ENCODE data around the gene MIEN1.
"Not testable (repeated sequence)": the region's sequence is repeated elsewhere in the genome, so short reads cannot be mapped to it uniquely, and the experiment has no call there.

Gene MIEN1

DNA sequence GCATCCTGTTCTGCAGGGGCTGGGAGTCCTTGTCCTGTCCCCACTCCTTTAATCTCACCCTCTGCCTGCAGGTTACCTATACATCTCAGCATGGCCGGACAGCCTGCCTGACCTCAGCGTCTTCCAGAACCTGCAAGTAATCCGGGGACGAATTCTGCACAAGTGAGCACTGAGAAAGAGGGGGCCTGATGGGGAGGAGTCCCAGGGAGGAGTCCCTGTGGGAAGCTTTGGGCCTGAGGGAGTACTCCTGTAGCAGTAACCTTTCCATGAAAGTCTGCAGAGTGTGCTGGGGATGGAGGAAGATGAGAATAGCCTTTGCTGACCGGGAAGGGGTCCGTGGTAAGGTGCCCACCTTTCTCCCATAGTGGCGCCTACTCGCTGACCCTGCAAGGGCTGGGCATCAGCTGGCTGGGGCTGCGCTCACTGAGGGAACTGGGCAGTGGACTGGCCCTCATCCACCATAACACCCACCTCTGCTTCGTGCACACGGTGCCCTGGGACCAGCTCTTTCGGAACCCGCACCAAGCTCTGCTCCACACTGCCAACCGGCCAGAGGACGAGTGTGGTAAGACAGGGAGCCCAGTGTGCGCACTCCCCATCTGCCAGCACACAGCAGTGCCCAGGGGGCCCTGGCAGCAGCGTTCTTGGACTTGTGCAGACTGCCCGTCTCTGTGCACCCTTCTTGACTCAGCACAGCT lies 14.8 kb downstream of the MIEN1 start:
- no peak for FAIRE-seq

DNA sequence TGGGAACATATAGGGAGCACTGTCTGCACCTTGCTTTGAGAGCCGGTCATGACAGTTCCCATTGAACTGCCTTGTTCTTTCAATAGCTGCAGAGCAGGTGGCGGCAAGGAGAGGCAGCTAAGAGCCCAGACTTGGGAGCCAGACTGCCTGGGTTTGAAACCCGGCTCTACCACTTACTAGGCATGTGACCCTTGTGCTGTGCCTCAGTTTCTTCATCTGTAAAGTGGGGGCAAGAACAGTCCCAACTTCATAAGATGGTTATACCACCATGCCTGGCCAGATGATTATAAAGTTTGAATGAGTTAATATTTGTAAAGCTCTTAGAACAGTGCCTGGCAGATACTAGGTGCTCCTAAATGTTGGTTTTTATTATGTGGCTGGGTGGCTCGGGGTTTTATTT lies 16.1 kb downstream of the MIEN1 start:
- no peak for FAIRE-seq

DNA sequence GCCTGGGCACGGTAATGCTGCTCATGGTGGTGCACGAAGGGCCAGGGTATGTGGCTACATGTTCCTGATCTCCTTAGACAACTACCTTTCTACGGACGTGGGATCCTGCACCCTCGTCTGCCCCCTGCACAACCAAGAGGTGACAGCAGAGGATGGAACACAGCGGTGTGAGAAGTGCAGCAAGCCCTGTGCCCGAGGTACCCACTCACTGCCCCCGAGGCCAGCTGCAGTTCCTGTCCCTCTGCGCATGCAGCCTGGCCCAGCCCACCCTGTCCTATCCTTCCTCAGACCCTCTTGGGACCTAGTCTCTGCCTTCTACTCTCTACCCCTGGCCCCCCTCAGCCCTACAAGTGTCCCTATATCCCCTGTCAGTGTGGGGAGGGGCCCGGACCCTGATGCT lies 18.5 kb downstream of the MIEN1 start:
- no peak for FAIRE-seq

DNA sequence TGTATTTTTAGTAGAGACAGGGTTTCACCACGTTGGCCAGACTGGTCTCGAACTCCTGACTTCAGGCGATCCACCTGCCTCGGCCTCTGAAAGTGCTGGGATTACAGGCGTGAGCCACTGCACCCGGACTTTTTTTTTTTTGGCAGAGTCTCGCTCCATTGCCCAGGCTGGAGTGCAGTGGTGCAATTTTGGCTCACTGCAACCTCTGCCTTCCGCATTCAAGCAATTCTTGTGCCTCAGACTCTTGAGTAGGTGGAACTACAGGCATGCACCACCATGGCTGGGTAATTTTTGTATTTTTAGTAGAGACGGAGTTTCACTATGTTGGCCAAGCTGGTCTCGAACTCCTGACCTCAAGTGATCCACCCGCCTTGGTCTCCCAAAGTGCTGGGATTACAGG lies 19.3 kb downstream of the MIEN1 start:
- not testable (repeated sequence) for FAIRE-seq

DNA sequence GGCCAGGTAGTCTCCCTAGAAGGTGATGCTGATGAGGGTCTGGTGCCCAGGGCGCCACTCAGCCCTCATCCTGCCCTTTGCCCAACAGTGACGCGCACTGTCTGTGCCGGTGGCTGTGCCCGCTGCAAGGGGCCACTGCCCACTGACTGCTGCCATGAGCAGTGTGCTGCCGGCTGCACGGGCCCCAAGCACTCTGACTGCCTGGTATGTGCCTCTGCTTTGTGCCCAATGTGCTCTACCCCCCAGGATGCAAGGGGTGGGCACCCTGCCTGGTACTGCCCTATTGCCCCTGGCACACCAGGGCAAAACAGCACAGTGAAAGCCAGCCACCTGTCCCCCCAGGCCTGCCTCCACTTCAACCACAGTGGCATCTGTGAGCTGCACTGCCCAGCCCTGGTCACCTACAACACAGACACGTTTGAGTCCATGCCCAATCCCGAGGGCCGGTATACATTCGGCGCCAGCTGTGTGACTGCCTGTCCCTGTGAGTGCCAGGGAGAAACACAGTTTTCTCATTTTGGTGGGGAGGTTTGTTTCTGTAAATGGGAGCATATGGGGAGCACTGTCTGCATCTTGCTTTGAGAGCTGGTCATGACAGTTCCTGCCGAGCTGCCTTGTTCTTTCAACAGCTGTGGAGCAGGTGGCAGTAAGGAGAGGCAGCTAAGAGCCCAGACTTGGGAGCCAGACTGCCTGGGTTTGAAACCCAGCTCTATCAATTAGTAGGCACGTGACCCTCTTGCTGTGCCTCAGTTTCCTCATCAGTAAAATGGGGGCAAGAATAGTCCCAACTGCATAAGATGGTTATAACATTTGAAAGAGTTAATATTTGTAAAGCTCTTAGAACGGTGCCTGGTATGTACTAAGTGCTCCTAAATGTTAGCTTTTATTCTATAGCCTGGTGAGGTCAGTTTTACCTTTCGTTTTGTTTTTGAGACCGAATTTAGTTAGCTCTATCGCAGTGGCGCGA lies 20.1 kb downstream of the MIEN1 start:
- no peak for FAIRE-seq

DNA sequence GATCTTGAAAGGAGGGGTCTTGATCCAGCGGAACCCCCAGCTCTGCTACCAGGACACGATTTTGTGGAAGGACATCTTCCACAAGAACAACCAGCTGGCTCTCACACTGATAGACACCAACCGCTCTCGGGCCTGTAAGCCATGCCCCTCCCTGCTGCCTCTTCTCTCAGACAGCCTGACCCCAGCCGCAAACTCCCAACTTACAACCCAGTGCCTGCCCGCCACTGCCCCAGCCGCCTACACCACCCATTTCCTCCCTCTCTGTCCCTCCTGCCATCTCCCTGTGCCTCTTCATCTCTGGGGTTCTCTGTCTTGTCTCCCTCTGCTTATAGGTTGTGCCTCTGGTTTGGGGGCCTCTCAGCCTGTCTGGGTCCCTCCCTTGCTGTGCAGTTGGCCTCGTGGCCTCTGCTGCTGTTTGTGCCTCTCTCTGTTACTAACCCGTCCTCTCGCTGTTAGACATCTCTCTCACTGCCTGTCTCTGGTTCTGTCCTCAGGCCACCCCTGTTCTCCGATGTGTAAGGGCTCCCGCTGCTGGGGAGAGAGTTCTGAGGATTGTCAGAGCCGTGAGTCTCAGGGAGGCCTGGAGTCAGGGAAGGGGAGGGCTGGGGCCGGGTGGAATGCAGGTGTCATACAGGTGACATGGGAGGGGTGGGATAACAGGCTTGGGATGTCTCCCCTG lies 20.9 kb downstream of the MIEN1 start:
- no peak for FAIRE-seq

DNA sequence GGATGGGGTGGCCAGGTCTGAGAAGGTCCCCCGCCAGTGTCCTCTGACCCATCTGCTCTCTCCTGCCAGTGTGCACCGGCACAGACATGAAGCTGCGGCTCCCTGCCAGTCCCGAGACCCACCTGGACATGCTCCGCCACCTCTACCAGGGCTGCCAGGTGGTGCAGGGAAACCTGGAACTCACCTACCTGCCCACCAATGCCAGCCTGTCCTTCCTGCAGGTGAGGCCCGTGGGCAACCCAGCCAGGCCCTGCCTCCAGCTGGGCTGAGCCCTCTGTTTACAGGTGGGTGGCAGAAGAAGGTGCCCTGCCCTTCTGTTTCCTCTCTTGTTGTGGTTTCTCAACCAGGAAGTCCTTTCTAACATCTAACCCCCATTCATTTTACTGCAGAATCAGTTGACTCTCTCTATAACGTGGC lies 23.4 kb downstream of the MIEN1 start:
- no peak for FAIRE-seq

DNA sequence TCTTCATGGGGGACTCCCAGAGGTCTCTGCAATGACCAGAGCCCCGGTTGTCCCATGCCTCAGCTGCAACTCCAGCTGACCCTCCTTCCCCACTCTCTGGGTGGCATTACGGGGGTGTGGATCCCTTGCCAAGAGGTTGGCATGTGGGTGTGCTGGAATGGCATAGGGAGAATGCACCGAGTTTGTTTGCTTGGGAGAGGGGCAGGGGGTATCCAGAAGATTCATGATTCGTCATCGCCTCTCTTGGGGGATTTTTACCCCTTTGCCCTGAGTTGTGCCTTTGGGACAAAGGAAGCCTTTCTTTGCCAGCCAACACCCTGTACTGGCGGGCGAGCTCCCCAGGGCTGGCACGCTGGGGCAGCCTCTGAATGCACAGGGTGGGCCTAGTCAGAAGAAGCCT lies 23.9 kb downstream of the MIEN1 start:
- FAIRE-seq: no peak

DNA sequence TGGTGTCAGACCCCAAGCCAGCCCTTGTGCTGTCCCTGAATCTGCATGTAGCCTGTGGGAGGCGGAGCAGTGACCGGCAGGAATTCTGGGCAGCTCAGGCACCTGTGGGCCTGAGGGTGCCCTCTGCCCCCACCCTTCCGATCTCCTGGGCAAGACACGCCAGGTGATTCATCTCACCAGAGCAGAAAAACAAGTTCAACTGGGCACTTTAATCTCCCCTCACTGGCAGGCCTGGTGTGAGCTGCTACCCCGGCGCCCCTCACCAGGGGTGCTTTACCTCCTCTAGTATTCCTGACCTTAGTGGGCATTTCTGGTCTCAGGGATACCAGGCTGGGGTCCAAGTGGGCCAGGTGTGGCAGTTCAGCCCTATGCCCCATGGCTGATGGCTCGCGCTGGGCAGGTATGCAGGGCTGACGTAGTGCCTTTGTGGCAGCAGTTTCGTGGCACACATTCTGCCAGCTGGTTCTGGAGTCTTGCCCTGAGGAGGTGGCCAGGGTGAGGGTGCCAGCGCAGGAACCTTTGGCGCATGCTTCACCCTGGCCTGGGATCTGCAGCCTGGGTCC lies 24.5 kb downstream of the MIEN1 start:
- no peak for FAIRE-seq

DNA sequence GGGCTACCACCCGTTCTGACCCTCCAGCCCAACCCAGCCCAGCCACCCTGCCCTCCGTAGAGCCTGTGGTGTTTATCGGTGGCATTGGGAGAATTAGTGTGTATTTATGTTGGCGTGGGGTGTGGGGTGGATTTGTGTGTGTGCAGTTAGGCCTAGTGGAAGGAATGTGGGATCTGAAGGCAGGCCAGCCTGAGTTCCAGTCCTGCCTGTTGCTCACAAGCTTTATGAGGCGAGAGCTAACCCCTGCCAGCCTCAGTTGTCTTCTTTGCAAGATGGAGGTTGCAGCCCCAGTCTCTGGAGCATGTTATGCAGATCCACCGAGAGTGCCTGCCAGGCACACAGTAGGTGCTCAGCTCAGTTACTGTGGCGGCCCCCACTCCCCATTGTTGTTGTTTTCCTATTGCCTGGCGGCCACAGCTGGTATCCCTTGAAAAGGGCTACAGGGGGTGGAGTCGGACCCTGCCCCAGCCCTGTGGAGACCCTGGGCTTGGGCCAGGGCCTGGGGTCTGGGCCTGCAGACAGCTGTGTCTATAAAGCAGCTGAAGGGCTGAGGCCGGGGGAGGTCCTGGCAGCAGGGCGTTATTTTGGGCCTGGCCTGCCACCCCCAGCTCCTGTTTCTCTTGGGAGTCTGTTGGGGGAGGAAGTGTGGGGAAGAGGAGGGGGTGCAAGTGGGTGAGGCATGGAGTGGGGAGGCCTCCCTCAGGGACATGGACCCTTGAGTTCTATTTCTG lies 25.3 kb downstream of the MIEN1 start:
- FAIRE-seq: no peak

DNA sequence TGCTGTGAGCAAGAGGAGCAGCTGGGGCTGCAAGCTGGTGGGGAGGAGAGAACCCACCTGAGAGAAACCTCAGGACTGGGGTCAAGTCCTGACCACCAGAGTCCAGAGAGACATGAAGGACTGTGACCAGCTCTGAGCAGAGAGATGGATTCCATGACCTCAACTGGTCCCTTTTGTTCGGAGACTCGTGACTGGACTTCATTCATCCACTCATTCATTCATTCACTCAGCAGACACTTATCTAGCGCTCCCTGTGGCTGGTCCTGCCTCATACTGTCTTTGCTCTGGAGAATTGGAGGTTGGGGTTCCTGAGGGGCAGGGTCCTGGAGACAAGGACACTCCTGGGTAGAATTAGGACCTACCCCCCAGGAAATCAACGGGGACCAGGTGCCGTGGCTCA lies 26.4 kb downstream of the MIEN1 start:
- FAIRE-seq: no peak

DNA sequence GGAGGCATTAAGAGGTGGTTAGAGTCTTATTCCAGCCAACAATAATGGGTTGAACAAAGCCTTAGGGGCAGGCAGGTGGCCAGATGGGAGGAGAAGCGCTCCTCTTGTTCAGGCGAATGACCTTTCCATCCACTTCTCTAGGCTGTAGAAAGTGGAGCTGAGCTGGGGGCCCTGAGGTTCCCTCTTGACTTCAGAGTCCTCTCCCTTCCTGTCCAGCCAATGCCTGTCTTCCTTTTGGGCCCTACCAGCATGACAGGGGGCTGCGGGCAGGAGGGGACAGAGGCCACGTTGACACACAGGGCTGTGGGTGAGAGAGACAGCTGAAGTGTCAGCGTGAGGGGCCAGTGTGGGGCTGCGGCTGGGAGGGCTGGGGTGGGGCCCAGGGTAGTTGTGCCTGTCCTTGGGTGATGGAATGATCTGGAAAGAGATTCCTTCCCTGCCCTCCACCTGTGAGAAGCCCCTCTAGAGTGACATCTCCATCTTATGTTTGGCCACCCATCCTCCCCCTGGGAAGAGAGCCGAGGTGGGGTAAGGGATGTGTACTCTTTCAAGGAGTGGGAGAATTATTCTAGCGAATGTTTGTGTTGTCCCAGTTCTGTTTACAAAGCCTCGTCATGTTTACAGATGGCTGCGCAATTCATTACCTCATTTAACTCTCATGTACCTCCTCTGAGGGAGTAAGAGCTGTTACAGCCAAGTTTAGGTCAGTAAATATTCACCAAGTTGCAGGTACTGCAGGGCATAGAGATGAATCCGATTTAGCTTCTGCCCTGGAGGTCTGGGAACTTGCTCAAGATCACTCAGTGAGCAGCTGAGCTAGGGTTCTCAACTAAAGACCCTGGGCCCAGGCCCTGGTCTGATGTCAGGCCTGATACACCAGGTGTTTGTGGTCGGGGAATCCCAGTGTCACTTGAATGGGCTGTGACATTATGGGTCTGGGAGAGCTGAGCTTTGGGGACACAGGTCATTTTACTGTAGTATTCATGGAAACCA lies 27.1 kb downstream of the MIEN1 start:
- FAIRE-seq: no peak

DNA sequence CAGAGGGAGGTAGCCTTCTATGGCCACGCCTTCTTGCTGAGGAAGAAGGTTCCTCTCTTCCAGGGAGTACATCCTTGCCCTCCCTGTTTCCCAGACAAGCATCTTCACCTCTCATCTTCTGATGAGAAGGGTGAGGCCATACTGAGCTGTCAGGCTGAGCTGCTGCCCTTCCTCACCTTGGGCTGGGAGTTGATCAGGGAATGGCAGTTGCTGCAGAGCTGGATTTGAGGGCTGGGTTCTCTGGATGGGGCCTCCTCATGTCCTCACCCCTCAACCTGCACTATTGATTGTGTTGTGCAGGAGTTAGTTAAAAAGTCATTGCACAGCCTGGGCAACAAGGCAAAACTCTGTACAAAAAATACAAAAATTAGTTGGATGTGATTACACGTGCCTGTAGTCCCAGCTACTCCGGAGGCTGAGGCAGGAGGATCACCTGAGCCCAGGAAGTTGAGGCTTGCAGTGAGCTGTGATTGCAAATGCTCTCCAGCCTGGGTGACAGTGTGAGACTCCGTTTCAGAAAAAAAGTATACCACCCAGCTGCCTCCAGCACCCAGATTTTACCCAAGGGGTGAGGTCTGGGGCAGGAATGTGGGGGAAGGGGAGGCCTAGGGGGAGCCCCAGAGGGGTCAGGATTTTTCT lies 28.4 kb downstream of the MIEN1 start:
- no peak for FAIRE-seq

DNA sequence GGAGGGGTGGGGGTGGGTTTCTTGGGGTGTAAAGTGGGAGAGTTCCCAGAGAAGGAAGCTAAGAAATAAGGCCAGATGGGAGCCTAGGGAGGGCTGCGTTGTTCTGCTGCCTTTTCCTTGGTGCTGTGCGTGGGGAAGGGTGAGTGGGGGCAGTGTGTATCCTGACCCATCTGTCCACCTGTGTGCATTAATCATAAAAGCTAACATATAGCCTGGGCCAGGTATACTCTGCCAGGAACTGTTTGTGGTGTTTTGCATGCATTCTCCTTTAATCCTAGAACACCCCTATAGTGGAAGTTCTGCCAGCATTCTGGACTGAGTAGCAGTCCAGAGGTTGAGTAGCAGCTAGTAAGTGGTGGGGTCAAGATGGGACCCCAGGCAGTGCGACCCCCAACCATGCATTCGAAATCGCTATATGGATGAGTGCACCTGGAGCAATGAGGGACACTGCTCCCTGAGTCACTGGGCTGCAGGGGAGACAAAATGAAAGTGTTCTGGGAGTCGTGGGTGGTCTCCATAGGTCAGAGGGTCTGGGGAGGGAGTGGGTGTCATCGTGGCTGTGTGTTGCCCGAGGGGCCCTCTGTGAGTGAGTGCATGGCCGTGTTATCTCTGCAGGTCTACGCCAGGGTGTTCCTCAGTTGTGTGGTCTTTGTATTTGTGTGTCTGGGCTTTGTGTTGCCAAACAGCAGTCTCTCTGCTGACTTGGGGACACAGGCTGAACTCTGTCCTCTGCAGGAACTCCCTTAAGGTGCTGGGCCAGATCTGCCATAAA lies 29.1 kb downstream of the MIEN1 start:
- no peak for FAIRE-seq

DNA sequence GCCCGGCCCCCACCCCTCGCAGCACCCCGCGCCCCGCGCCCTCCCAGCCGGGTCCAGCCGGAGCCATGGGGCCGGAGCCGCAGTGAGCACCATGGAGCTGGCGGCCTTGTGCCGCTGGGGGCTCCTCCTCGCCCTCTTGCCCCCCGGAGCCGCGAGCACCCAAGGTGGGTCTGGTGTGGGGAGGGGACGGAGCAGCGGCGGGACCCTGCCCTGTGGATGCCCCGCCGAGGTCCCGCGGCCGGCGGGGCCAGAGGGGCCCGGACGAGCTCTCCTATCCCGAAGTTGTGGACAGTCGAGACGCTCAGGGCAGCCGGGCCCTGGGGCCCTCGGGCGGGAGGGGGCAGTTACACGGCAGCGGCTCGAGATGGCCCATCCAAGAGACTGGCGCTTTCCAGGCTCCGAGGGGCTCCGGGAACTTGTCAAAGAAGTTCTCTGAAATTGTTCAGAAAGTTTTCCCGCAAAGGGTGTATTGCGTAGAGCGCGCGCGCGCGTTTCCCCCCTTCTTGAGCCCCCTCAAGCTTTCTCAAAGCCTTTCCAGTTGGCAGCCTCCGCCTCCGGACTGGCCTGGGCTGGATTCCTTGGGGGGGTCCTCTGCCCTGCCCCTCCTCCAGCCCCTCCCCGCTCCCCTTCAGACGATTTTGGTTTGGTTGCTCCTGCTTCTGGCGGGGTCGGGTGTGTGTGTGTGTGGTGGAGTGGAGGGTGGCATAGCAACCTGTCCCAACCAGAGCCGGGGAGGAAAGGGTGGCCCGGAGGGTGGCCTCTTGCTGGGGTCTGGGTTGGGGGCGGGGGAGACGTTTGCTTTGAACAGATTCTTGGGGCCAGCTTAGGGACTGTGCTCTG lies 30.0 kb downstream of the MIEN1 start:
- no peak for FAIRE-seq

DNA sequence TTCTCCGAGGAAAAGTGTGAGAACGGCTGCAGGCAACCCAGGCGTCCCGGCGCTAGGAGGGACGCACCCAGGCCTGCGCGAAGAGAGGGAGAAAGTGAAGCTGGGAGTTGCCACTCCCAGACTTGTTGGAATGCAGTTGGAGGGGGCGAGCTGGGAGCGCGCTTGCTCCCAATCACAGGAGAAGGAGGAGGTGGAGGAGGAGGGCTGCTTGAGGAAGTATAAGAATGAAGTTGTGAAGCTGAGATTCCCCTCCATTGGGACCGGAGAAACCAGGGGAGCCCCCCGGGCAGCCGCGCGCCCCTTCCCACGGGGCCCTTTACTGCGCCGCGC lies 30.5 kb downstream of the MIEN1 start, which contains the start of gene ERBB2:
Gene ERBB2 (plus strand): TSS at position 247 of the 330 bp plus-strand sequence. CDS start 175 bp downstream, outside the sequence.
- FAIRE-seq: peak; percentile 48

DNA sequence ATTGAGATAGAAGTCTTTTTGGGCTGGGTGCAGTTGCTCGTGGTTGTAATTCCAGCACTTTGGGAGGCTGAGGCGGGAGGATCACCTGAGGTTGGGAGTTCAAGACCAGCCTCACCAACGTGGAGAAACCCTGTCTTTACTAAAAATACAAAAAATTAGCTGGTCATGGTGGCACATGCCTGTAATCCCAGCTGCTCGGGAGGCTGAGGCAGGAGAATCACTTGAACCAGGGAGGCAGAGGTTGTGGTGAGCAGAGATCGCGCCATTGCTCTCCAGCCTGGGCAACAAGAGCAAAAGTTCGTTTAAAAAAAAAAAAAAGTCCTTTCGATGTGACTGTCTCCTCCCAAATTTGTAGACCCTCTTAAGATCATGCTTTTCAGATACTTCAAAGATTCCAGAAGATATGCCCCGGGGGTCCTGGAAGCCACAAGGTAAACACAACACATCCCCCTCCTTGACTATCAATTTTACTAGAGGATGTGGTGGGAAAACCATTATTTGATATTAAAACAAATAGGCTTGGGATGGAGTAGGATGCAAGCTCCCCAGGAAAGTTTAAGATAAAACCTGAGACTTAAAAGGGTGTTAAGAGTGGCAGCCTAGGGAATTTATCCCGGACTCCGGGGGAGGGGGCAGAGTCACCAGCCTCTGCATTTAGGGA lies 31.0 kb downstream of the MIEN1 start:
- FAIRE-seq: not testable (repeated sequence)

DNA sequence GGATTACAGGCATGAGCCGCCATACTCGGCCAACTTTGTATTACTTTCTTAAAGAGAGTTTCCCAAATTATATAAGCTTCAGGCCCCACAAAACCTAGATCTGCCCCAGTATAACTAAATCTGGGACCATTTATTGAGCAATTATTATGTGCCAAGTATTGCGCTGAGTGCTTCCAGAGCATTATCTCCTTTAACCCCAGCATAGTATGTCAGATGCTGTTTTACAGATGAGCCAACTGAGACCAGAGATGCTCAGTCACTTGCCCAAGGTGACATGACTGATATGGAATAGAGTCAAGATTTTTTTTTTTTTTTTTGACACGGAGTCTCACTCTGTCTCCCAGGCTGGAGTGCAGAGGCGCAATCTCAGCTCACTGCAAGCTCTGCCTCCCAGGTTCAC lies 32.4 kb downstream of the MIEN1 start:
- FAIRE-seq: no peak

Data from endometrium (tissue), 2 donors.